ENCODE results near the gene NSRP1. TPM values are rescaled to one million over a fixed set of nuclear protein-coding genes. Genes with fewer than 3 reads are reported as not detected.
A peak's percentile ranks its signal among the peaks of the same experiment; 100 is the strongest.
"Not testable (repeated sequence)": the region's sequence is repeated elsewhere in the genome, so short reads cannot be mapped to it uniquely, and the experiment has no call there.

NSRP1 gene
- polyA plus RNA-seq, 1 donor (not counting 4 experiments of a cell fraction or from before 2014, with no cell fraction given), result 12.7 TPM

DNA sequence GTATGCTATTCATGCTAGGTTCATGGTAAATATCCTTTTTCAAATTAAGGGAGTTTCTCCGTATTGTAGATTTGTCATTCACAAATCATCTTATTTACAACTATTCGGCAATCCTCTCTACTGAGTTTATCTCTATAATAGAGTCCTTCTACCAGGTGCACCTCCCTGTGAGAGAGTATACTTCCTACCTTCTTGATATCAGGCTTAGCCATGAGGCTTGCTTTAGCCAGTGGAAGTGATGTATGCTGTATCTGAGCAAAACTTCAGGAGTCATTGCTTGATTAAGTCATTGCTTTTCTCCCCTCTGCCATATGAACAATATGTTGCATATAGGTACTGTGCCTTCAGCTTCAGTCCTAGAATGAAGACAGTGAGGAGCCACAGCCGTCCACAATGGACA, 20.5 kb downstream of the NSRP1 start:
- dilution Hi-C loops (cut with MboI; ENCODE audit: extremely low pct_ligation_motif_present, low sequenced_read_pairs), result no loop called here
- DNase-seq (ENCODE audit: low read depth, low spot score), result no peak
- TF ChIP-seq, protein P1, sequence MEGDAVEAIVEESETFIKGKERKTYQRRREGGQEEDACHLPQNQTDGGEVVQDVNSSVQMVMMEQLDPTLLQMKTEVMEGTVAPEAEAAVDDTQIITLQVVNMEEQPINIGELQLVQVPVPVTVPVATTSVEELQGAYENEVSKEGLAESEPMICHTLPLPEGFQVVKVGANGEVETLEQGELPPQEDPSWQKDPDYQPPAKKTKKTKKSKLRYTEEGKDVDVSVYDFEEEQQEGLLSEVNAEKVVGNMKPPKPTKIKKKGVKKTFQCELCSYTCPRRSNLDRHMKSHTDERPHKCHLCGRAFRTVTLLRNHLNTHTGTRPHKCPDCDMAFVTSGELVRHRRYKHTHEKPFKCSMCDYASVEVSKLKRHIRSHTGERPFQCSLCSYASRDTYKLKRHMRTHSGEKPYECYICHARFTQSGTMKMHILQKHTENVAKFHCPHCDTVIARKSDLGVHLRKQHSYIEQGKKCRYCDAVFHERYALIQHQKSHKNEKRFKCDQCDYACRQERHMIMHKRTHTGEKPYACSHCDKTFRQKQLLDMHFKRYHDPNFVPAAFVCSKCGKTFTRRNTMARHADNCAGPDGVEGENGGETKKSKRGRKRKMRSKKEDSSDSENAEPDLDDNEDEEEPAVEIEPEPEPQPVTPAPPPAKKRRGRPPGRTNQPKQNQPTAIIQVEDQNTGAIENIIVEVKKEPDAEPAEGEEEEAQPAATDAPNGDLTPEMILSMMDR (optimal IDR thresholded peaks at IDR 0.05 in 1 of 3, IDR thresholded peaks at IDR 0.05 in 1 of 3, conservative IDR thresholded peaks at IDR 0.05 in 1 of 3; ENCODE audit: extremely low read depth in 1 of 3, insufficient read depth in 2 of 3, low read length in 3 of 3), result no peak
- no peak for TF ChIP-seq EZH2 (IDR thresholded peaks at IDR 0.05; ENCODE audit: low read length)
- Histone ChIP-seq H3K79me2 (ENCODE audit: control insufficient read depth, insufficient read depth, low read length) (peaks cover 64% of the 10 kb centered on the region), H3K9me3 (ENCODE audit: control insufficient read depth, low read depth, low read length) (no peaks in the 10 kb centered on the region), H3K4me1 (ENCODE audit: control insufficient read depth, extremely low read depth, insufficient read depth, low read length) (no peaks in the 10 kb centered on the region), H3K9me1 (ENCODE audit: control insufficient read depth, extremely low read depth, insufficient read depth, low read length) (no peaks in the 10 kb centered on the region), H3K4me3 (ENCODE audit: control insufficient read depth in 2 of 3, extremely low read depth in 1 of 3, insufficient read depth in 2 of 3, low read depth in 1 of 3, low read length in 3 of 3) (no peak overlapping the region), H4K20me1 (ENCODE audit: control insufficient read depth, extremely low read depth, insufficient read depth, low read length) (no peaks in the 10 kb centered on the region), H2AFZ (ENCODE audit: control insufficient read depth, low read length) (no peak overlapping the region), H3K4me2 (ENCODE audit: control insufficient read depth, extremely low read depth, insufficient read depth, low read depth, low read length) (no peak overlapping the region), H3K36me3 (ENCODE audit: control insufficient read depth in 2 of 2, extremely low read depth in 1 of 2, insufficient read depth in 2 of 2, low read length in 2 of 2) (peaks cover 3 to 18% of the 10 kb centered on the region in 2 experiments), H3K27ac (ENCODE audit: control insufficient read depth, insufficient read depth, low read length) (no peak overlapping the region), H3K9ac (ENCODE audit: control insufficient read depth, extremely low read depth, insufficient read depth, low read length) (no peak overlapping the region), H3K27me3 (ENCODE audit: control insufficient read depth, extremely low read depth, insufficient read depth, low read length) (no peaks in the 10 kb centered on the region)
- FAIRE-seq, result no peak

DNA sequence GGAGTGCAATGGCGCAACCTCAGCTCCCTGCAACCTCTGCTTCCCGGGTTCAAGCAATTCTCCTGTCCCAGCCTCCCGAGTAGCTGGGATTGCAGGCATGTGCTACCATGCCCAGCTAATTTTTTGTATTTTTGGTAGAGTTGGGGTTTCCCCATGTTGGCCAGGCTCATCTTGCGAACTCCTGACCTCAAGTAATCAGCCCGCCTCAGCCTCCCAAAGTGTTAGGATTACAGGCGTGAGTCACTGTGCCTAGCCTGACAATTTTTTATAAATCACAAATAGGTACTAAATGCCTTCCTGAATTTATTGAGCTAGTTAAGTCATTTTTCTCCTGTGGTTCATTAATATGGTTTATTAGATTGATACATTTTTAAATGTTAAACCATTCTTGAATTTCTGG, 31.2 kb downstream of the NSRP1 start:
- H3K9ac ChIP-seq (ENCODE audit: control insufficient read depth, extremely low read depth, insufficient read depth, low read length); H3K27me3 ChIP-seq (ENCODE audit: control insufficient read depth, extremely low read depth, insufficient read depth, low read length); H3K4me1 ChIP-seq (ENCODE audit: control insufficient read depth, extremely low read depth, insufficient read depth, low read length); DNase-seq (ENCODE audit: low read depth, low spot score); H2AFZ ChIP-seq (ENCODE audit: control insufficient read depth, low read length); H4K20me1 ChIP-seq (ENCODE audit: control insufficient read depth, extremely low read depth, insufficient read depth, low read length); dilution Hi-C loops (cut with MboI; ENCODE audit: extremely low pct_ligation_motif_present, low sequenced_read_pairs); H3K9me1 ChIP-seq (ENCODE audit: control insufficient read depth, extremely low read depth, insufficient read depth, low read length); H3K36me3 ChIP-seq (ENCODE audit: control insufficient read depth in 2 of 2, extremely low read depth in 1 of 2, insufficient read depth in 2 of 2, low read length in 2 of 2); H3K4me2 ChIP-seq (ENCODE audit: control insufficient read depth, extremely low read depth, insufficient read depth, low read depth, low read length); H3K4me3 ChIP-seq (ENCODE audit: control insufficient read depth in 2 of 3, extremely low read depth in 1 of 3, insufficient read depth in 2 of 3, low read depth in 1 of 3, low read length in 3 of 3); FAIRE-seq; H3K27ac ChIP-seq (ENCODE audit: control insufficient read depth, insufficient read depth, low read length); H3K9me3 ChIP-seq (ENCODE audit: control insufficient read depth, low read depth, low read length): not testable (repeated sequence)
- peaks cover 39% of the 10 kb centered on the region for H3K79me2 ChIP-seq (ENCODE audit: control insufficient read depth, insufficient read depth, low read length)

DNA sequence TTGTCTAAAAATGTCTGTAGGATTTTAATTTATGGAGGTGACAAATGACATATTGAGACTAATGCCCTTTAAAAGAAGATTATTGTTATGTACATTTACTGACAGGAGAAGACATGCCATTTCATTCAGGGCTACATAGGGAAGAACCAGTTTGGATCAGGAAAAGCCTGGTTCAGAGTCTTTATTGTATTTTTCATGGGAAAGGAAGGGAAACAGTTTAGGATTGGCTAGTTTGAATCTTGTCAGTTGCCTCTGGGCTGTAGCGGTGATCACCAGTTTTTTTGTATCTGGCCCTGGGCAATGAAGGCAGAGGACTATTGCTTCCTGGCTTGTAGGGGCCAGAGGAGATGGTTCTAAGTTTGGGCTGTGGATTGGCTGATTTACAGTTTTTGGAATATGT, 31.8 kb downstream of the NSRP1 start:
- no peak overlapping the region for H2AFZ ChIP-seq (ENCODE audit: control insufficient read depth, low read length)
- TF ChIP-seq EZH2 (IDR thresholded peaks at IDR 0.05; ENCODE audit: low read length), result no peak
- TF ChIP-seq, protein P1 (optimal IDR thresholded peaks at IDR 0.05 in 1 of 3, IDR thresholded peaks at IDR 0.05 in 1 of 3, conservative IDR thresholded peaks at IDR 0.05 in 1 of 3; ENCODE audit: extremely low read depth in 1 of 3, insufficient read depth in 2 of 3, low read length in 3 of 3), result no peak
- H3K9me1 ChIP-seq (ENCODE audit: control insufficient read depth, extremely low read depth, insufficient read depth, low read length), result no peaks in the 10 kb centered on the region
- H3K4me3 ChIP-seq (ENCODE audit: control insufficient read depth in 2 of 3, extremely low read depth in 1 of 3, insufficient read depth in 2 of 3, low read depth in 1 of 3, low read length in 3 of 3), result no peak overlapping the region
- no peak overlapping the region for H3K27ac ChIP-seq (ENCODE audit: control insufficient read depth, insufficient read depth, low read length)
- H3K36me3 ChIP-seq (ENCODE audit: control insufficient read depth in 2 of 2, extremely low read depth in 1 of 2, insufficient read depth in 2 of 2, low read length in 2 of 2), result no peaks in the 10 kb centered on the region
- no peak overlapping the region for H3K4me2 ChIP-seq (ENCODE audit: control insufficient read depth, extremely low read depth, insufficient read depth, low read depth, low read length)
- no peaks in the 10 kb centered on the region for H3K9me3 ChIP-seq (ENCODE audit: control insufficient read depth, low read depth, low read length)
- peaks cover 4% of the 10 kb centered on the region for H4K20me1 ChIP-seq (ENCODE audit: control insufficient read depth, extremely low read depth, insufficient read depth, low read length)
- FAIRE-seq (peak; percentile 9), DNase-seq (ENCODE audit: low read depth, low spot score) (no peak)
- H3K9ac ChIP-seq (ENCODE audit: control insufficient read depth, extremely low read depth, insufficient read depth, low read length), result no peak overlapping the region
- H3K4me1 ChIP-seq (ENCODE audit: control insufficient read depth, extremely low read depth, insufficient read depth, low read length), result peaks cover 6% of the 10 kb centered on the region
- dilution Hi-C loops (cut with MboI; ENCODE audit: extremely low pct_ligation_motif_present, low sequenced_read_pairs), result no loop called here
- peaks cover 37% of the 10 kb centered on the region for H3K79me2 ChIP-seq (ENCODE audit: control insufficient read depth, insufficient read depth, low read length)
- H3K27me3 ChIP-seq (ENCODE audit: control insufficient read depth, extremely low read depth, insufficient read depth, low read length), result no peaks in the 10 kb centered on the region

Measured in keratinocyte (primary cell).